Loucy (cell line): ENCODE data around the gene DNAH9.

ENCODE experiments used
- H2AFZ ChIP-seq: fragments of 200-600 bp; sonication (generic); 2 replicates; pipeline ENCODE4 v1.6.0; 2016; ENCODE audit warnings: antibody characterized with exemption, mild to moderate bottlenecking, low read length, moderate library complexity
- H3F3A ChIP-seq: fragments of 200-600 bp; 2 replicates; pipeline ENCODE4 v1.6.0; 2016; ENCODE audit warnings: antibody characterized with exemption, low read depth, mild to moderate bottlenecking
- H3K27me3 ChIP-seq: fragments of 200-600 bp; sonication (generic); 2 replicates; pipeline ENCODE4 v1.6.1; 2014; ENCODE audit warnings: low read length, mild to moderate bottlenecking; ENCODE audit not compliant: insufficient read depth, poor library complexity, severe bottlenecking
- H3K36me3 ChIP-seq: fragments of 200-600 bp; sonication (generic); 2 replicates; pipeline ENCODE4 v1.6.1; 2016; ENCODE audit warnings: low read length; ENCODE audit not compliant: insufficient read depth
- H3K4me1 ChIP-seq: fragments of 200-600 bp; sonication (generic); 2 replicates; pipeline ENCODE4 v1.5.1; 2014; ENCODE audit warnings: low read length, mild to moderate bottlenecking; ENCODE audit not compliant: insufficient read depth, poor library complexity, severe bottlenecking
- H3K4me2 ChIP-seq: fragments of 200-600 bp; sonication (generic); 2 replicates; pipeline ENCODE4 v1.6.0; 2014; ENCODE audit warnings: antibody characterized with exemption, low read length, low read depth, mild to moderate bottlenecking; ENCODE audit not compliant: poor library complexity, severe bottlenecking
- H3K4me3 ChIP-seq: fragments of 200-600 bp; sonication (generic); 2 replicates; pipeline ENCODE4 v1.5.1; 2014; ENCODE audit warnings: low read length, mild to moderate bottlenecking, mixed read lengths; ENCODE audit not compliant: poor library complexity, severe bottlenecking
- H3K79me2 ChIP-seq: fragments of 200-600 bp; sonication (generic); 2 replicates; pipeline ENCODE4 v1.6.1; 2014; ENCODE audit warnings: low read length; ENCODE audit not compliant: insufficient read depth
- H3K9ac ChIP-seq: fragments of 200-600 bp; sonication (generic); 2 replicates; pipeline ENCODE4 v1.6.0; 2014; ENCODE audit warnings: mild to moderate bottlenecking, low read depth, low read length, moderate library complexity; ENCODE audit not compliant: poor library complexity, severe bottlenecking
- H3K9me2 ChIP-seq: fragments of 200-600 bp; sonication (generic); replicated peaks from 2 replicates; pipeline ENCODE4 v1.6.1; 2016; ENCODE audit warnings: low read depth, low read length, mixed read lengths
- H3K9me3 ChIP-seq: fragments of 200-600 bp; sonication (generic); 2 replicates; pipeline ENCODE4 v1.6.1; 2014; ENCODE audit warnings: mild to moderate bottlenecking, antibody characterized with exemption, low read length, low read depth; ENCODE audit not compliant: insufficient read depth
- H4K20me1 ChIP-seq: fragments of 200-600 bp; sonication (generic); 2 replicates; pipeline ENCODE4 v1.6.0; 2014; ENCODE audit warnings: antibody characterized with exemption, low read length, mild to moderate bottlenecking; ENCODE audit not compliant: insufficient read depth, poor library complexity, severe bottlenecking
- EZH2phosphoT487 ChIP-seq: fragments of 200-600 bp; IDR thresholded peaks from 2 replicates; pipeline ENCODE4 v1.6.1; 2018; ENCODE audit warnings: antibody characterized with exemption, mild to moderate bottlenecking, moderate library complexity, borderline replicate concordance
- TF ChIP-seq, protein P1 (sequence below): fragments of 200-600 bp; sonication (generic); conservative IDR thresholded peaks from 2 replicates; pipeline ENCODE4 v1.5.1; 2014; ENCODE audit warnings: mild to moderate bottlenecking, antibody characterized with exemption, low read length

Gene DNAH9

DNA sequence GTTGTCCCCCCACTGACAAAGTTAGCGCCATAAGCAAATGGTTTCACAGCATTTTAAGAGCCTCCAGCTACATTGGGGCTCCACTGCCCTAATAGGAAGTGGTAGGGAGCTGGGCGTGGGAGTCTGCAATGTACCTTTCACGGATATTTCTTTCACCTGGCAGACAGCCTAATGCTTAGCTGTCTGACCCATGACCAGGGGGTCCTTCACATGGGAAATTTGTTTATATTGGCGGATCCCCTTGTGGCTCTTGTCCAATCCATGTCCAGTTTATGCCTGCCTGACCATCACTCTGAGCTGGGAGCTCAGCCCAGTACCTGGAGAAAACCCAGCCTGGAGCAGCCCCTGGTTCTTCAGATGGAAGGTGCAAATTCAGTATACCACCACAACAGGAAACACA lies 254.0 kb downstream of the DNAH9 start:
- no peaks in the 10 kb centered on the region for H3K4me1 ChIP-seq
- no peaks in the 10 kb centered on the region for H3K27me3 ChIP-seq
- TF ChIP-seq, protein P1, sequence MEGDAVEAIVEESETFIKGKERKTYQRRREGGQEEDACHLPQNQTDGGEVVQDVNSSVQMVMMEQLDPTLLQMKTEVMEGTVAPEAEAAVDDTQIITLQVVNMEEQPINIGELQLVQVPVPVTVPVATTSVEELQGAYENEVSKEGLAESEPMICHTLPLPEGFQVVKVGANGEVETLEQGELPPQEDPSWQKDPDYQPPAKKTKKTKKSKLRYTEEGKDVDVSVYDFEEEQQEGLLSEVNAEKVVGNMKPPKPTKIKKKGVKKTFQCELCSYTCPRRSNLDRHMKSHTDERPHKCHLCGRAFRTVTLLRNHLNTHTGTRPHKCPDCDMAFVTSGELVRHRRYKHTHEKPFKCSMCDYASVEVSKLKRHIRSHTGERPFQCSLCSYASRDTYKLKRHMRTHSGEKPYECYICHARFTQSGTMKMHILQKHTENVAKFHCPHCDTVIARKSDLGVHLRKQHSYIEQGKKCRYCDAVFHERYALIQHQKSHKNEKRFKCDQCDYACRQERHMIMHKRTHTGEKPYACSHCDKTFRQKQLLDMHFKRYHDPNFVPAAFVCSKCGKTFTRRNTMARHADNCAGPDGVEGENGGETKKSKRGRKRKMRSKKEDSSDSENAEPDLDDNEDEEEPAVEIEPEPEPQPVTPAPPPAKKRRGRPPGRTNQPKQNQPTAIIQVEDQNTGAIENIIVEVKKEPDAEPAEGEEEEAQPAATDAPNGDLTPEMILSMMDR, result no peak
- TF ChIP-seq EZH2phosphoT487, result no peak

DNA sequence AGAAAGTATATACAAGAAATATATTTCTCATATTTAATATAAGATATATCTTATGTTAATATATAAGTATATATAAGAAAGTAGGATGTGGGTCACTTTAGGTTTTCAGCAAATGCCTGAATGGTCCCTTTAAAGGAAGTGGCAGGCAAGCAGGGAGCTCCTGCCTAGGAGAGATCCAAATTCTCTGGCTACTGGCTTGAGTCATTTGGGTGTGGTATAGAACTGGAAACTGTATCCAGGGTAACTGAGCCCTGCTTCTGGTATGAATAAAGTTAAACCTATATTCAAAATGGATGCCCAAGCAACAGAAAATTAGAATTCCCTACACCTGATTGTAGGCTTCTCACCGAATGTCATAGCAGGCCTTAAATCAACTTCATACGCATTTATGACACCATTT lies 254.6 kb downstream of the DNAH9 start:
- no peaks in the 10 kb centered on the region for H3K9me2 ChIP-seq

More for the DNA sequence above, 254.0 kb downstream of the DNAH9 start:
- Histone ChIP-seq H3K36me3 (no peaks in the 10 kb centered on the region), H3K9ac (no peak overlapping the region), H2AFZ (no peak overlapping the region), H3K9me2 (no peaks in the 10 kb centered on the region), H3K4me2 (no peak overlapping the region), H3F3A (no peaks in the 10 kb centered on the region), H4K20me1 (no peaks in the 10 kb centered on the region), H3K4me3 (no peak overlapping the region), H3K9me3 (peaks cover 12% of the 10 kb centered on the region; the same call in 1 of the 2 replicates), H3K79me2 (no peaks in the 10 kb centered on the region)

DNA sequence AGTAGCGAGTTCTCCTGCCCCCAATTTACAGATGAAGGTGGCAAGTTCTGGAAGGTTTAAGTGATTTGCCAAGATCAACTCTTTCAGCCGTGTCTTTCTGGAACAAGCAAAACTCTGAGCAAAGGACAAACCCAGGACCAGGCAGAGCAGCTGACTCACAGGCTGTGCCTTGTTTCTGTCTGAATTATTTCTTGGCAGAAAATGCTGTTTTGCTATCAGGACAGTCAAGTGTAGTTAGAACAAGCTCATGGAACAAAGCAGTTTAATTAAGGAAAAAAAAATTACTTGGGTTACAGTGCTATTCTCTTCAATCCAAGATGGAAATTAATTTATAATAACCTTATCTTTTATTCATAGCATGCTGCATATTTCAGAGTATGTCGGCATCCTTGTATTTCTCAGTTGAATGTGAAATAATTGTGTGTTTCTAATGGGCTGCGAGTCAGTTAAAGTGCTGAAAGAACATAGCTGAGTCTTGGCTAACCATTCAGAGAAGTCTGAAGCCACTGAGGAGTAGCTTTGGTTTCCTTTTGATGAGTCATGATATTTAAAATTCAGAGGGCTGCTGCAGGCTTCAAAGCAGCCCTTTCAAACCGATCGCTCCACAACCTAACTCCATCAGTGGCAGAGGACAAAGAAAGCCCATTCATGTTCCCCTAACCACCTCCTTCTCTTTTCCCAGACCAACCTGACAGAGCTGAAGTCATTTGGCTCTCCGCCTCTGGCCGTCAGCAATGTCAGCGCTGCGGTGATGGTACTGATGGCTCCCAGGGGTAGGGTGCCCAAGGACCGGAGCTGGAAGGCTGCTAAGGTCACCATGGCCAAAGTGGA lies 255.3 kb downstream of the DNAH9 start:
- Histone ChIP-seq H3K4me1 (no peaks in the 10 kb centered on the region), H3K9ac (no peak overlapping the region), H3K4me2 (no peak overlapping the region), H3F3A (no peaks in the 10 kb centered on the region), H3K36me3 (no peaks in the 10 kb centered on the region), H3K4me3 (no peak overlapping the region), H4K20me1 (no peaks in the 10 kb centered on the region), H3K9me2 (no peaks in the 10 kb centered on the region), H3K79me2 (no peaks in the 10 kb centered on the region), H3K27me3 (no peaks in the 10 kb centered on the region), H3K9me3 (peaks cover 9% of the 10 kb centered on the region; the same call in 1 of the 2 replicates), H2AFZ (no peak overlapping the region)
- TF ChIP-seq EZH2phosphoT487, result no peak

More for the DNA sequence above, 254.6 kb downstream of the DNAH9 start:
- Histone ChIP-seq H3K9ac (no peak overlapping the region), H2AFZ (no peak overlapping the region), H3K9me3 (peaks cover 9% of the 10 kb centered on the region; the same call in 1 of the 2 replicates), H3F3A (no peaks in the 10 kb centered on the region), H3K36me3 (no peaks in the 10 kb centered on the region), H3K4me3 (no peak overlapping the region), H3K27me3 (no peaks in the 10 kb centered on the region), H3K79me2 (no peaks in the 10 kb centered on the region), H4K20me1 (no peaks in the 10 kb centered on the region), H3K4me2 (no peak overlapping the region), H3K4me1 (no peaks in the 10 kb centered on the region)
- TF ChIP-seq, protein P1, result no peak
- no peak for TF ChIP-seq EZH2phosphoT487
